SK-N-SH (cell line): Measurements from ENCODE around the gene SAMM50. TPM values are rescaled to one million over a fixed set of nuclear protein-coding genes. Genes with fewer than 3 reads are reported as not detected.

Source experiments
- CTCF ChIA-PET: fragments of 300-600, 350-600 bp; formaldehyde crosslinking; extraction: SDS; loops from one replicate; lab custom pipeline; 2021; lab: Yijun Ruan, JAX
- POLR2A ChIA-PET: fragments of 350-600 bp; sonication (Branson Sonifier 250); formaldehyde crosslinking; extraction: SDS; loops from one replicate; lab custom pipeline; 2020; ENCODE audit warnings: antibody characterized with exemption, inconsistent platforms; lab: Yijun Ruan, JAX
- DNase-seq: peaks from one replicate; pipeline ENCODE4 v3.0.0; 2012
- H2AFZ ChIP-seq: fragments of 200-600 bp; sonication (generic); 2 replicates; pipeline ENCODE4 v1.8.1; 2016; ENCODE audit warnings: antibody characterized with exemption, mild to moderate bottlenecking, low read depth
- H3F3A ChIP-seq: fragments of 200-600 bp; sonication (generic); replicated peaks from 2 replicates; pipeline ENCODE3; 2016; ENCODE audit warnings: antibody characterized with exemption, mild to moderate bottlenecking; ENCODE audit not compliant: insufficient read depth
- H3K27ac ChIP-seq, 2 experiments: fragments of 200-500 bp in 1 of 2; fragments of 200-600 bp in 1 of 2; sonication (Bioruptor generic) in 1 of 2; sonication (generic), shearing (Covaris generic) in 1 of 2; 2 replicates each; pipeline versions ENCODE4 v1.5.1 to v1.6.1; 2014 to 2016; ENCODE audit warnings: low read depth in 2 of 2, inconsistent platforms in 1 of 2, low read length in 1 of 2, mild to moderate bottlenecking in 1 of 2, mixed read lengths in 1 of 2
- H3K27me3 ChIP-seq: fragments of 200-600 bp; sonication (generic), shearing (Covaris generic); 2 replicates; pipeline ENCODE4 v1.6.1; 2016; ENCODE audit warnings: mixed run types; ENCODE audit not compliant: insufficient read depth
- H3K36me3 ChIP-seq, 2 experiments: fragments of 200-500 bp in 1 of 2; fragments of 200-600 bp in 1 of 2; sonication (Bioruptor generic) in 1 of 2; sonication (generic) in 1 of 2; replicated peaks in 1 of 2; 2 replicates each; pipeline versions ENCODE3 to v1.5.1; 2014 to 2016; ENCODE audit warnings: low read length in 1 of 2, mild to moderate bottlenecking in 1 of 2; ENCODE audit not compliant: insufficient read depth in 2 of 2, control insufficient read depth in 1 of 2
- H3K4me1 ChIP-seq, 2 experiments: fragments of 200-500 bp in 1 of 2; fragments of 200-600 bp in 1 of 2; sonication (Bioruptor generic) in 1 of 2; sonication (generic), shearing (Covaris generic) in 1 of 2; 2 replicates each; pipeline versions ENCODE4 v1.5.1 to v1.6.1; 2014 to 2016; ENCODE audit warnings: low read depth in 1 of 2, low read length in 1 of 2, mixed run types in 1 of 2; ENCODE audit not compliant: insufficient read depth in 2 of 2, control insufficient read depth in 1 of 2
- H3K4me2 ChIP-seq: fragments of 200-600 bp; sonication (generic), shearing (Covaris generic); 2 replicates; pipeline ENCODE4 v1.6.1; 2017; ENCODE audit warnings: mixed run types
- H3K4me3 ChIP-seq, 2 experiments: fragments of 200-500 bp in 1 of 2; fragments of 200-600 bp in 1 of 2; sonication (Bioruptor generic) in 1 of 2; sonication (generic), shearing (Covaris generic) in 1 of 2; 2 replicates each; pipeline versions ENCODE4 v1.5.1 to v1.8.1; 2014 to 2016; ENCODE audit warnings: low read depth in 2 of 2, inconsistent platforms in 1 of 2, low read length in 1 of 2, mild to moderate bottlenecking in 1 of 2, mixed read lengths in 1 of 2, moderate library complexity in 1 of 2
- H3K79me2 ChIP-seq: fragments of 200-600 bp; sonication (generic); 2 replicates; pipeline ENCODE4 v1.8.1; 2017; ENCODE audit warnings: mild to moderate bottlenecking; ENCODE audit not compliant: insufficient read depth
- H3K9ac ChIP-seq: fragments of 200-600 bp; sonication (generic); 2 replicates; pipeline ENCODE4 v1.6.1; 2017; ENCODE audit warnings: mixed run types
- H3K9me2 ChIP-seq: fragments of 200-600 bp; sonication (generic); 2 replicates; pipeline ENCODE4 v1.6.1; 2017; ENCODE audit warnings: mixed run types
- H3K9me3 ChIP-seq: fragments of 200-600 bp; sonication (generic); 2 replicates; pipeline ENCODE4 v1.6.1; 2017; ENCODE audit warnings: mixed run types, mild to moderate bottlenecking, moderate library complexity
- H4K20me1 ChIP-seq: fragments of 200-600 bp; sonication (generic); 2 replicates; pipeline ENCODE4 v1.6.1; 2017; ENCODE audit warnings: mild to moderate bottlenecking, mixed run types; ENCODE audit not compliant: insufficient read depth
- ELF1 ChIP-seq: IDR thresholded peaks from 2 replicates; pipeline ENCODE4 v1.4.0; 2012
- FOXM1 ChIP-seq: IDR thresholded peaks from 2 replicates; pipeline ENCODE4 v1.4.0; 2012; ENCODE audit warnings: low read depth, mild to moderate bottlenecking
- GABPA ChIP-seq: IDR thresholded peaks from 2 replicates; pipeline ENCODE4 v1.4.0; 2012; ENCODE audit warnings: low read depth, mild to moderate bottlenecking
- JUND ChIP-seq: IDR thresholded peaks from 2 replicates; pipeline ENCODE4 v1.4.0; 2012
- MAX ChIP-seq: IDR thresholded peaks from 2 replicates; pipeline ENCODE4 v1.4.0; 2012; ENCODE audit warnings: low read depth
- MXI1 ChIP-seq: IDR thresholded peaks from 2 replicates; pipeline ENCODE4 v1.6.1; 2012; ENCODE audit warnings: mild to moderate bottlenecking, low read depth, low read length, improper control_type of control experiment
- SIN3A ChIP-seq: IDR thresholded peaks from 2 replicates; pipeline ENCODE4 v1.6.1; 2012; ENCODE audit warnings: low read depth, mild to moderate bottlenecking, low read length, moderate library complexity, borderline replicate concordance
- SMC3 ChIP-seq: IDR thresholded peaks from 2 replicates; pipeline ENCODE4 v1.6.1; 2012; ENCODE audit warnings: low read depth, low read length, improper control_type of control experiment
- TAF1 ChIP-seq: IDR thresholded peaks from 2 replicates; pipeline ENCODE4 v1.6.1; 2012; ENCODE audit warnings: low read depth, mild to moderate bottlenecking, low read length, moderate library complexity, borderline replicate concordance
- TCF12 ChIP-seq: IDR thresholded peaks from 2 replicates; pipeline ENCODE4 v1.4.0; 2012
- YY1 ChIP-seq: IDR thresholded peaks from 2 replicates; pipeline ENCODE4 v1.4.0; 2012; ENCODE audit warnings: low read depth, mild to moderate bottlenecking
- WGBS: methylation state at CpG from one replicate; pipeline ENCODE4 v1.1.6; 2017; ENCODE audit warnings: low lambda C conversion rate; 5-methylcytosine and 5-hydroxymethylcytosine counted together
- polyA plus RNA-seq, 3 experiments: library from polyadenylated mRNA; depleted of rRNA; stranded (reverse); fragments of >200 nt; gene quantifications; 2 replicates each; pipeline ENCODE4 v1.2.3, GENCODE V29; 2012
- TF ChIP-seq, protein P1 (sequence below): IDR thresholded peaks from 2 replicates; pipeline ENCODE4 v1.4.0; 2012; ENCODE audit warnings: low read depth, borderline replicate concordance
- TF ChIP-seq, protein P2 (sequence below): IDR thresholded peaks from 2 replicates; pipeline ENCODE4 v1.4.0; 2012; ENCODE audit warnings: low read depth, borderline replicate concordance
- TF ChIP-seq, protein P3 (sequence below): IDR thresholded peaks from 2 replicates; pipeline ENCODE4; 2012

SAMM50 gene
- polyA plus RNA-seq, 1 of the 3 experiments (the other 2 are of a cell fraction): 49.6 TPM

DNA sequence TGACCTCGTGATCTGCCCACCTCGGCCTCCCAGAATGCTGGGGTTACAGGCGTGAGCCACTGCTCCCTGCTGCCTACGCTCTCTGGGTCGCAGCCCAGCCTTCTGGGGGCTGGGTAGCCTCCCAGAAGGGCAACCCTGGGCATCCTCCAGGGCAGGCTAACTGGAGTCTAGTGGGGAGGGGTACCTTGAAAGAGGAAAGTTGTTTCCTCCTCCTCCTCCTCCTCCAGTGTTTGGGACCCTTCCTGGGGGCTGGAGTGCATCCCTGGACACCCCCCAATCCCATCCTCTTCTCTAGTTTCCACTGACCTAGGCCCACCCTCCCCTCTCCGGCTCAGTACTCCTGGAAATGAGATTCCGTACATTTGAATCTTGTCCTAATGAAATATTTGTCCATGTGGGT, 30.4 kb upstream of the SAMM50 start:
- Histone ChIP-seq H3K9ac (no peak overlapping the region), H2AFZ (no peak overlapping the region), H4K20me1 (no peaks in the 10 kb centered on the region), H3K9me2 (no peaks in the 10 kb centered on the region), H3K4me1 (peaks cover 15 to 16% of the 10 kb centered on the region in 2 experiments; a peak in 3 of 4 replicates), H3K4me3 (peak overlapping the region in 1 of 2 experiments; percentile 73; a peak in 2 of 4 replicates), H3K4me2 (peak overlapping the region; percentile 96; the same call in 1 of the 2 replicates), H3K27me3 (no peaks in the 10 kb centered on the region), H3K27ac (no peak overlapping the region), H3K79me2 (no peaks in the 10 kb centered on the region), H3F3A (no peaks in the 10 kb centered on the region), H3K36me3 (peaks cover 0 to under 1% of the 10 kb centered on the region in 2 experiments), H3K9me3 (no peaks in the 10 kb centered on the region)
- TF ChIP-seq MAX (no peak), TAF1 (no peak), YY1 (no peak), TCF12 (no peak), MXI1 (no peak), SMC3 (no peak), JUND (no peak), GABPA (no peak), SIN3A (no peak), FOXM1 (no peak), ELF1 (no peak)
- TF ChIP-seq, protein P1, sequence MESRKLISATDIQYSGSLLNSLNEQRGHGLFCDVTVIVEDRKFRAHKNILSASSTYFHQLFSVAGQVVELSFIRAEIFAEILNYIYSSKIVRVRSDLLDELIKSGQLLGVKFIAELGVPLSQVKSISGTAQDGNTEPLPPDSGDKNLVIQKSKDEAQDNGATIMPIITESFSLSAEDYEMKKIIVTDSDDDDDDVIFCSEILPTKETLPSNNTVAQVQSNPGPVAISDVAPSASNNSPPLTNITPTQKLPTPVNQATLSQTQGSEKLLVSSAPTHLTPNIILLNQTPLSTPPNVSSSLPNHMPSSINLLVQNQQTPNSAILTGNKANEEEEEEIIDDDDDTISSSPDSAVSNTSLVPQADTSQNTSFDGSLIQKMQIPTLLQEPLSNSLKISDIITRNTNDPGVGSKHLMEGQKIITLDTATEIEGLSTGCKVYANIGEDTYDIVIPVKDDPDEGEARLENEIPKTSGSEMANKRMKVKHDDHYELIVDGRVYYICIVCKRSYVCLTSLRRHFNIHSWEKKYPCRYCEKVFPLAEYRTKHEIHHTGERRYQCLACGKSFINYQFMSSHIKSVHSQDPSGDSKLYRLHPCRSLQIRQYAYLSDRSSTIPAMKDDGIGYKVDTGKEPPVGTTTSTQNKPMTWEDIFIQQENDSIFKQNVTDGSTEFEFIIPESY: no peak
- TF ChIP-seq, protein P2, sequence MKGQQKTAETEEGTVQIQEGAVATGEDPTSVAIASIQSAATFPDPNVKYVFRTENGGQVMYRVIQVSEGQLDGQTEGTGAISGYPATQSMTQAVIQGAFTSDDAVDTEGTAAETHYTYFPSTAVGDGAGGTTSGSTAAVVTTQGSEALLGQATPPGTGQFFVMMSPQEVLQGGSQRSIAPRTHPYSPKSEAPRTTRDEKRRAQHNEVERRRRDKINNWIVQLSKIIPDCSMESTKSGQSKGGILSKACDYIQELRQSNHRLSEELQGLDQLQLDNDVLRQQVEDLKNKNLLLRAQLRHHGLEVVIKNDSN: no peak
- TF ChIP-seq, protein P3, sequence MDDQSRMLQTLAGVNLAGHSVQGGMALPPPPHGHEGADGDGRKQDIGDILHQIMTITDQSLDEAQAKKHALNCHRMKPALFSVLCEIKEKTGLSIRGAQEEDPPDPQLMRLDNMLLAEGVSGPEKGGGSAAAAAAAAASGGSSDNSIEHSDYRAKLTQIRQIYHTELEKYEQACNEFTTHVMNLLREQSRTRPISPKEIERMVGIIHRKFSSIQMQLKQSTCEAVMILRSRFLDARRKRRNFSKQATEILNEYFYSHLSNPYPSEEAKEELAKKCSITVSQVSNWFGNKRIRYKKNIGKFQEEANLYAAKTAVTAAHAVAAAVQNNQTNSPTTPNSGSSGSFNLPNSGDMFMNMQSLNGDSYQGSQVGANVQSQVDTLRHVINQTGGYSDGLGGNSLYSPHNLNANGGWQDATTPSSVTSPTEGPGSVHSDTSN: no peak
- CTCF ChIA-PET: interaction anchor here (1.0 to 1.1 kb wide), 2 partner anchors 21 to 30 kb away, joined by 3 to 7 read pairs; partner anchors contain the start of gene SAMM50
- POLR2A ChIA-PET: no interaction called here
- WGBS: 92% methylated on average over 7 of the region's 7 CpGs
- no peak for DNase-seq
